ENCODE results near the gene GPANK1.

The GPANK1 gene

DNA sequence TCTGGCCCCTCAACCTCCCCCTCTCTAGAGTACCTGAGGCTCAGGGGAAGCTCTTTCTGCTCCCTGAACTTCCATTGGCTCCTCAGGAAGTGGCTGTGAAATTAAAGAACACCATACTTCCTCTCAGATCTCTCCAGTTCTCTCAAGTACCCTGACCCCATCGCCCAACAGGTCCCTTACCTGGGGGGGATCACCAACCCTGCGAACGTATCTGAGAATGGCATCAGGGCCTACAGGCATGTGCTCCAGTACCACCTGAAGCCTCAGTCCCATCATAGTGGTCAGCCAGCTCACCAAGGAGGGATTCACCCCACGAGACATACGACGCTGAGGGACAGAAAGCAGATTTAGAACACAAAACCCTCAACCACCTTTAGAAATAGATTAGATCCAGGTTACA, 24.2 kb downstream of the GPANK1 start:
- TF ChIP-seq, protein P1, sequence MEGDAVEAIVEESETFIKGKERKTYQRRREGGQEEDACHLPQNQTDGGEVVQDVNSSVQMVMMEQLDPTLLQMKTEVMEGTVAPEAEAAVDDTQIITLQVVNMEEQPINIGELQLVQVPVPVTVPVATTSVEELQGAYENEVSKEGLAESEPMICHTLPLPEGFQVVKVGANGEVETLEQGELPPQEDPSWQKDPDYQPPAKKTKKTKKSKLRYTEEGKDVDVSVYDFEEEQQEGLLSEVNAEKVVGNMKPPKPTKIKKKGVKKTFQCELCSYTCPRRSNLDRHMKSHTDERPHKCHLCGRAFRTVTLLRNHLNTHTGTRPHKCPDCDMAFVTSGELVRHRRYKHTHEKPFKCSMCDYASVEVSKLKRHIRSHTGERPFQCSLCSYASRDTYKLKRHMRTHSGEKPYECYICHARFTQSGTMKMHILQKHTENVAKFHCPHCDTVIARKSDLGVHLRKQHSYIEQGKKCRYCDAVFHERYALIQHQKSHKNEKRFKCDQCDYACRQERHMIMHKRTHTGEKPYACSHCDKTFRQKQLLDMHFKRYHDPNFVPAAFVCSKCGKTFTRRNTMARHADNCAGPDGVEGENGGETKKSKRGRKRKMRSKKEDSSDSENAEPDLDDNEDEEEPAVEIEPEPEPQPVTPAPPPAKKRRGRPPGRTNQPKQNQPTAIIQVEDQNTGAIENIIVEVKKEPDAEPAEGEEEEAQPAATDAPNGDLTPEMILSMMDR (IDR thresholded peaks at IDR 0.05; ENCODE audit: insufficient read depth, low read length) = no peak
- no peak for TF ChIP-seq POLR2AphosphoS5 (IDR thresholded peaks at IDR 0.05; ENCODE audit: low read depth)
- TF ChIP-seq, protein P2, sequence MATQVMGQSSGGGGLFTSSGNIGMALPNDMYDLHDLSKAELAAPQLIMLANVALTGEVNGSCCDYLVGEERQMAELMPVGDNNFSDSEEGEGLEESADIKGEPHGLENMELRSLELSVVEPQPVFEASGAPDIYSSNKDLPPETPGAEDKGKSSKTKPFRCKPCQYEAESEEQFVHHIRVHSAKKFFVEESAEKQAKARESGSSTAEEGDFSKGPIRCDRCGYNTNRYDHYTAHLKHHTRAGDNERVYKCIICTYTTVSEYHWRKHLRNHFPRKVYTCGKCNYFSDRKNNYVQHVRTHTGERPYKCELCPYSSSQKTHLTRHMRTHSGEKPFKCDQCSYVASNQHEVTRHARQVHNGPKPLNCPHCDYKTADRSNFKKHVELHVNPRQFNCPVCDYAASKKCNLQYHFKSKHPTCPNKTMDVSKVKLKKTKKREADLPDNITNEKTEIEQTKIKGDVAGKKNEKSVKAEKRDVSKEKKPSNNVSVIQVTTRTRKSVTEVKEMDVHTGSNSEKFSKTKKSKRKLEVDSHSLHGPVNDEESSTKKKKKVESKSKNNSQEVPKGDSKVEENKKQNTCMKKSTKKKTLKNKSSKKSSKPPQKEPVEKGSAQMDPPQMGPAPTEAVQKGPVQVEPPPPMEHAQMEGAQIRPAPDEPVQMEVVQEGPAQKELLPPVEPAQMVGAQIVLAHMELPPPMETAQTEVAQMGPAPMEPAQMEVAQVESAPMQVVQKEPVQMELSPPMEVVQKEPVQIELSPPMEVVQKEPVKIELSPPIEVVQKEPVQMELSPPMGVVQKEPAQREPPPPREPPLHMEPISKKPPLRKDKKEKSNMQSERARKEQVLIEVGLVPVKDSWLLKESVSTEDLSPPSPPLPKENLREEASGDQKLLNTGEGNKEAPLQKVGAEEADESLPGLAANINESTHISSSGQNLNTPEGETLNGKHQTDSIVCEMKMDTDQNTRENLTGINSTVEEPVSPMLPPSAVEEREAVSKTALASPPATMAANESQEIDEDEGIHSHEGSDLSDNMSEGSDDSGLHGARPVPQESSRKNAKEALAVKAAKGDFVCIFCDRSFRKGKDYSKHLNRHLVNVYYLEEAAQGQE (IDR thresholded peaks at IDR 0.05; ENCODE audit: insufficient replicate concordance, low read depth) = no peak
- H3K27me3 ChIP-seq (ENCODE audit: insufficient read depth, poor library complexity, severe bottlenecking) = no peaks in the 10 kb centered on the region
- H3K27ac ChIP-seq (replicated peaks) = no peak overlapping the region
- no peak overlapping the region for H3K4me3 ChIP-seq (replicated peaks; ENCODE audit: insufficient read depth, low read length)
- DNase-seq (ENCODE audit: low read depth in 1 of 2, low spot score in 1 of 2) = no peak

DNA sequence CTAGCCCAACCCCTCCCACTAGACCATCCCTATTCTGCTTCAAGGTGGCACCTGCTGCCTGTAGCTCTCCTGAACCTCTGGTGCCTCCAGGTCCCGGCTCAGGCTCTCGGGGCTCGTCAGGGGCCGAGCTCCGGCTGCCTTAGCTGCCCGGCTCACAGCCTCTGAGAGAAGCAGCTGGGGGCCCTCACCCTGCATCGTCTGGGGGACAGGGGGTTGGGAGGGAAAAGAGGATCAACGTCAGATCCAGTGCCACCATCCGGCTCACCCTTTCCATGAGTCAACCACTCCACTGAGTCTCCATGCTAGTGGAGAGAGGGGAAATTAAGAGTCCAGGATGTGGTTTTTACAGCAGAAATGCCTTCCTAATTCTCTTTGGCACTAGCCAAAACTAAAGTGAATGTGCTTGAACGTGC, 25.3 kb downstream of the GPANK1 start:
- Histone ChIP-seq H3K27ac (replicated peaks) (peak overlapping the region; percentile 1; the same call in 1 of the 2 replicates), H3K27me3 (ENCODE audit: insufficient read depth, poor library complexity, severe bottlenecking) (no peaks in the 10 kb centered on the region), H3K4me3 (replicated peaks; ENCODE audit: insufficient read depth, low read length) (no peak overlapping the region)
- TF ChIP-seq POLR2AphosphoS5 (IDR thresholded peaks at IDR 0.05; ENCODE audit: low read depth) = no peak
- TF ChIP-seq SPI1 (IDR thresholded peaks at IDR 0.05; ENCODE audit: borderline replicate concordance, low read depth) = no peak
- TF ChIP-seq, protein P2 (IDR thresholded peaks at IDR 0.05; ENCODE audit: insufficient replicate concordance, low read depth) = no peak
- TF ChIP-seq, protein P1 (IDR thresholded peaks at IDR 0.05; ENCODE audit: insufficient read depth, low read length) = no peak
- DNase-seq (ENCODE audit: low read depth in 1 of 2, low spot score in 1 of 2) = no peak

DNA sequence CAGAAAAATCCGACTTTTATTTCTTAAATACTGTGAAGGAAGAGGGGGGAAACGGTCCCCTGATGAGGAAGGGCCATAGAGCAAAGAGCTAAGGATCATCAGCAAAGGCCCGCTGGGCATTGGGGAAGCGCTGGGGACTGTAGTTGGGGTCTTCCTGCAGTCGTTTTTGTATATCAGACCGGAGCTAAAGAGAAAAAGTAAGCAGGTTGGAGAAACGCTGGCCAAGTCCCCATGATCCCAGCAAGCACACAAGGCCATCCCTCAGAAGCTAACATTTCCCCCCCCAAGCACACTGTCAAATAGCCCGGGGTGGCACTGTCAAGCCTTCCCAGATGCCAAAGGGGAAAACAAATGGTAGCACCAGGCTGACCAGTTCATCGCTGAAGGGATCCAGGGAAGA, 25.8 kb downstream of the GPANK1 start:
- TF ChIP-seq GABPA (IDR thresholded peaks at IDR 0.05; ENCODE audit: low read depth) (no peak), SPI1 (IDR thresholded peaks at IDR 0.05; ENCODE audit: borderline replicate concordance, low read depth) (no peak), POLR2AphosphoS5 (IDR thresholded peaks at IDR 0.05; ENCODE audit: low read depth) (no peak)
- TF ChIP-seq, protein P1 (IDR thresholded peaks at IDR 0.05; ENCODE audit: insufficient read depth, low read length) = no peak
- TF ChIP-seq, protein P2 (IDR thresholded peaks at IDR 0.05; ENCODE audit: insufficient replicate concordance, low read depth) = no peak
- DNase-seq (ENCODE audit: low read depth in 1 of 2, low spot score in 1 of 2) = no peak
- no peak overlapping the region for H3K4me3 ChIP-seq (replicated peaks; ENCODE audit: insufficient read depth, low read length)
- H3K27ac ChIP-seq (replicated peaks) = peak overlapping the region; percentile 1; the same call in 1 of the 2 replicates
- no peaks in the 10 kb centered on the region for H3K27me3 ChIP-seq (ENCODE audit: insufficient read depth, poor library complexity, severe bottlenecking)

All from HL-60 (cell line).